ENCODE results near the gene ASPSCR1.
A peak's percentile ranks its signal among the peaks of the same experiment; 100 is the strongest.

ASPSCR1 gene

DNA sequence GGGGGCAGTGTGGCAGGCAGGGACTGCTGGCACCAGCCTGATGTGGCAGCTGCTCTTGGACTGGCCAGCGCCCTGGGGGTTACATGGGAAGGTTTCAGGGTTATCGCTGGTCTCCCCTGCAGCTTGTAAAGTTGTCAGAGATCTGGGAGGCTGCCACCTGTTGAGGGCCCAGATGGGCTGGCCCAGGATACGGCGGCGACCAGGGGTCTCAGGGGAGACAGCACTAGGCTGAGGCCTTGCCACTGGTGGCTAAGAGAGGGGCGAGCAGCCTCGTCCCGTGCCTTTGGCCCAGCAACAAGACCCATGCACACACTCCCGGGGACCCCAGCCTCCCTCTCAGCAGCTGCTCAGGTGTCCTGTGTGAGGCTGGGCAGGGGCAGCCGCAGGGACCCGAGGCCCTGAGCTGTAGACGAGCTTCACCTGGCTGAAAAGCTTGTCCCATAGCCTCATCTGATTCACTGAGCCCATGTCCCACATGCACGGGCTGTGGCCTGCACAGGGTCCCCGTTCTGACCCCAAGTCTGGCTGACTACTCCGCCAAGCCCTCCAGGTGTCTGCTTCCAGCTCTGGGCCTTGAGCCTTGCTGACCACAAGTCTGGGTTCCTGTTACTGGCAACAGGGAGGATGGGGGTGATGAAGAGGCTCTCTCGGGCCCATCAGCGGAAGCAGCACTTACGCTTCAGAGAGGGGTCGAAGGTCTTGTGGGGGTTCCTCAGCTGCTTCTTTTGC lies 82.0 kb downstream of the ASPSCR1 start (continued):
- TF ChIP-seq POU6F1 (CRISPR knock-in tag; IDR thresholded peaks at IDR 0.05; ENCODE audit: borderline replicate concordance, low read depth) (no peak), GLIS3 (CRISPR knock-in tag; IDR thresholded peaks at IDR 0.05) (no peak), ZFP30 (CRISPR knock-in tag; IDR thresholded peaks at IDR 0.05) (no peak)

- peak; percentile 1; the same call in 2 of the 3 replicates for ATAC-seq
- TF ChIP-seq, protein P1, sequence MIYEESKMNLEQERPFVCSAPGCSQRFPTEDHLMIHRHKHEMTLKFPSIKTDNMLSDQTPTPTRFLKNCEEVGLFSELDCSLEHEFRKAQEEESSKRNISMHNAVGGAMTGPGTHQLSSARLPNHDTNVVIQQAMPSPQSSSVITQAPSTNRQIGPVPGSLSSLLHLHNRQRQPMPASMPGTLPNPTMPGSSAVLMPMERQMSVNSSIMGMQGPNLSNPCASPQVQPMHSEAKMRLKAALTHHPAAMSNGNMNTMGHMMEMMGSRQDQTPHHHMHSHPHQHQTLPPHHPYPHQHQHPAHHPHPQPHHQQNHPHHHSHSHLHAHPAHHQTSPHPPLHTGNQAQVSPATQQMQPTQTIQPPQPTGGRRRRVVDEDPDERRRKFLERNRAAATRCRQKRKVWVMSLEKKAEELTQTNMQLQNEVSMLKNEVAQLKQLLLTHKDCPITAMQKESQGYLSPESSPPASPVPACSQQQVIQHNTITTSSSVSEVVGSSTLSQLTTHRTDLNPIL (CRISPR knock-in tag; IDR thresholded peaks at IDR 0.05; ENCODE audit: low read depth) = no peak
- TF ChIP-seq TCF4 (CRISPR knock-in tag; IDR thresholded peaks at IDR 0.05; ENCODE audit: borderline replicate concordance) (no peak), ISL1 (CRISPR knock-in tag; IDR thresholded peaks at IDR 0.05) (no peak), ZFP30 (CRISPR knock-in tag; IDR thresholded peaks at IDR 0.05) (no peak), RARB (CRISPR knock-in tag; IDR thresholded peaks at IDR 0.05) (no peak), GLIS3 (CRISPR knock-in tag; IDR thresholded peaks at IDR 0.05) (no peak)
Observed at GRCh38 chr17:82060001-82060380, 82.6 kb downstream of the ASPSCR1 start.

DNA sequence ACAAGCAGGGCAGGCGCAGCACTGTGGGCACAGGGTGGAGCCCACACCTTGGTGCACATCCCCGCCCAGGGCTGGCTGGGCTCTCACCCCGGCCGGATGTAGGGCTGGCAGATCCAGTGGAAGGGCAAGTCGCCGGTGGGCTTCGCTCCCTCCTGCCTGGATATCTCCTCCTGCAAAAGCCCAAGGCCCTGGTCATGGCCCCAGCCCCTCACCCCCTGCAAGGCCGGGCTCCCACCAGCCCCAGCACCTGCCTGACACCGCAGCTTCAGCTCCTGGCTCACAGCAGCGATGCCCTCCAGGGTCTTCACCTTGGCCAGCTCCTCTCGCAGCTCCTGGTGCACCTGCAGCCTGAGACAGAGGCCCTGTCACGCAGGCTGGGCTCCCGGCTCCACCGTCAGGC lies 83.2 kb downstream of the ASPSCR1 start:
- ATAC-seq = peak; percentile 1; the same call in 1 of the 3 replicates
- TF ChIP-seq ISL1 (CRISPR knock-in tag; IDR thresholded peaks at IDR 0.05) = no peak
- no peak for TF ChIP-seq ESRRG (CRISPR knock-in tag; IDR thresholded peaks at IDR 0.05)
- no peak for TF ChIP-seq RARB (CRISPR knock-in tag; IDR thresholded peaks at IDR 0.05)
- no peak for TF ChIP-seq CSDC2 (CRISPR knock-in tag; IDR thresholded peaks at IDR 0.05)
- no peak for TF ChIP-seq TOX (CRISPR knock-in tag; IDR thresholded peaks at IDR 0.05; ENCODE audit: borderline replicate concordance)
- TF ChIP-seq ZNF70 (CRISPR knock-in tag; IDR thresholded peaks at IDR 0.05) = no peak

GRCh38 chr17:82061047-82061925 lies 83.9 kb downstream of the ASPSCR1 start:
- no peak for TF ChIP-seq OSR1 (CRISPR knock-in tag; IDR thresholded peaks at IDR 0.05)
- ATAC-seq = no peak

- ATAC-seq = no peak
- TF ChIP-seq ZC3H10 (CRISPR knock-in tag; IDR thresholded peaks at IDR 0.05) (no peak), ZNF8 (CRISPR knock-in tag; IDR thresholded peaks at IDR 0.05) (no peak), BACH2 (CRISPR knock-in tag; IDR thresholded peaks at IDR 0.05; ENCODE audit: borderline replicate concordance) (no peak)
Observed at GRCh38 chr17:82062076-82062983, 84.9 kb downstream of the ASPSCR1 start.

- TF ChIP-seq ZFP3 (CRISPR knock-in tag; IDR thresholded peaks at IDR 0.05) = no peak
- TF ChIP-seq, protein P2, sequence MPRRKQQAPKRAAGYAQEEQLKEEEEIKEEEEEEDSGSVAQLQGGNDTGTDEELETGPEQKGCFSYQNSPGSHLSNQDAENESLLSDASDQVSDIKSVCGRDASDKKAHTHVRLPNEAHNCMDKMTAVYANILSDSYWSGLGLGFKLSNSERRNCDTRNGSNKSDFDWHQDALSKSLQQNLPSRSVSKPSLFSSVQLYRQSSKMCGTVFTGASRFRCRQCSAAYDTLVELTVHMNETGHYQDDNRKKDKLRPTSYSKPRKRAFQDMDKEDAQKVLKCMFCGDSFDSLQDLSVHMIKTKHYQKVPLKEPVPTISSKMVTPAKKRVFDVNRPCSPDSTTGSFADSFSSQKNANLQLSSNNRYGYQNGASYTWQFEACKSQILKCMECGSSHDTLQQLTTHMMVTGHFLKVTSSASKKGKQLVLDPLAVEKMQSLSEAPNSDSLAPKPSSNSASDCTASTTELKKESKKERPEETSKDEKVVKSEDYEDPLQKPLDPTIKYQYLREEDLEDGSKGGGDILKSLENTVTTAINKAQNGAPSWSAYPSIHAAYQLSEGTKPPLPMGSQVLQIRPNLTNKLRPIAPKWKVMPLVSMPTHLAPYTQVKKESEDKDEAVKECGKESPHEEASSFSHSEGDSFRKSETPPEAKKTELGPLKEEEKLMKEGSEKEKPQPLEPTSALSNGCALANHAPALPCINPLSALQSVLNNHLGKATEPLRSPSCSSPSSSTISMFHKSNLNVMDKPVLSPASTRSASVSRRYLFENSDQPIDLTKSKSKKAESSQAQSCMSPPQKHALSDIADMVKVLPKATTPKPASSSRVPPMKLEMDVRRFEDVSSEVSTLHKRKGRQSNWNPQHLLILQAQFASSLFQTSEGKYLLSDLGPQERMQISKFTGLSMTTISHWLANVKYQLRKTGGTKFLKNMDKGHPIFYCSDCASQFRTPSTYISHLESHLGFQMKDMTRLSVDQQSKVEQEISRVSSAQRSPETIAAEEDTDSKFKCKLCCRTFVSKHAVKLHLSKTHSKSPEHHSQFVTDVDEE (CRISPR knock-in tag; IDR thresholded peaks at IDR 0.05) = no peak
- ATAC-seq = no peak
Observed at GRCh38 chr17:82062984-82063368, 85.5 kb downstream of the ASPSCR1 start.
